IMR-90 (cell line): ENCODE results near the gene TTBK2. TPM values are rescaled to one million over a fixed set of nuclear protein-coding genes. Genes with fewer than 3 reads are reported as not detected.

Experiments used
- ATAC-seq: fragments of 200-7000 bp; cut with Tn5 transposase; 2 replicates; pipeline ENCODE4 v1.9.1; 2020; ENCODE audit warnings: low read depth, mild to moderate bottlenecking, moderate library complexity
- BruUV-seq: library from RNA; stranded (reverse); fragments of 400-500 nt; replicated peaks from 2 replicates; lab custom pipeline; 2021; lab: Mats Ljungman, UMichigan
- CTCF ChIA-PET: fragments of 300-600 bp; formaldehyde crosslinking; extraction: SDS; loops from one replicate; lab custom pipeline; 2021; ENCODE audit warnings: antibody characterized with exemption; lab: Yijun Ruan, JAX
- POLR2A ChIA-PET: fragments of 300-600 bp; sonication (Branson Sonifier 250); formaldehyde crosslinking; loops from one replicate; lab custom pipeline; 2022; ENCODE audit warnings: antibody characterized with exemption; ENCODE audit not compliant: unreplicated experiment; lab: Charles Lee
- DNase-seq: peaks from one replicate; pipeline ENCODE4 v3.0.0; 2013
- H2AFZ ChIP-seq: replicated peaks from 2 replicates; pipeline ENCODE3; 2013; ENCODE audit warnings: low read length, mild to moderate bottlenecking; ENCODE audit not compliant: poor library complexity
- H2AK5ac ChIP-seq: 2 replicates; pipeline ENCODE4 v1.6.1; 2013; ENCODE audit warnings: low read depth, low read length, inconsistent platforms
- H2AK9ac ChIP-seq: replicated peaks from 2 replicates; pipeline ENCODE3; 2013; ENCODE audit warnings: mild to moderate bottlenecking, low read depth, low read length, moderate library complexity; ENCODE audit not compliant: poor library complexity
- H2BK120ac ChIP-seq: 2 replicates; pipeline ENCODE4 v1.6.1; 2013; ENCODE audit warnings: low read depth, low read length, inconsistent platforms
- H2BK15ac ChIP-seq: 3 replicates; pipeline ENCODE4 v1.6.1; 2013; ENCODE audit warnings: low read depth, low read length, inconsistent platforms
- H2BK20ac ChIP-seq: 2 replicates; pipeline ENCODE4 v1.6.1; 2013; ENCODE audit warnings: low read depth, mild to moderate bottlenecking, inconsistent platforms, low read length, moderate library complexity
- H2BK5ac ChIP-seq: 2 replicates; pipeline ENCODE4 v1.6.1; 2013; ENCODE audit warnings: mild to moderate bottlenecking, low read depth, low read length, inconsistent platforms; ENCODE audit not compliant: poor library complexity, severe bottlenecking
- H3K14ac ChIP-seq: replicated peaks from 2 replicates; pipeline ENCODE4 v1.6.1; 2013; ENCODE audit warnings: low read depth, low read length, inconsistent platforms
- H3K18ac ChIP-seq: 2 replicates; pipeline ENCODE4 v1.6.1; 2013; ENCODE audit warnings: low read depth, low read length, control low read depth
- H3K23ac ChIP-seq: 2 replicates; pipeline ENCODE4 v1.6.1; 2013; ENCODE audit warnings: low read depth, low read length, inconsistent platforms
- H3K27ac ChIP-seq: 2 replicates; pipeline ENCODE4 v1.5.1; 2013; ENCODE audit warnings: mild to moderate bottlenecking, control low read depth, low read length; ENCODE audit not compliant: insufficient read depth
- H3K27me3 ChIP-seq: 2 replicates; pipeline ENCODE4 v1.6.1; 2013; ENCODE audit warnings: low read length; ENCODE audit not compliant: control insufficient read depth, insufficient read depth
- H3K36me3 ChIP-seq: 2 replicates; pipeline ENCODE4 v1.6.1; 2013; ENCODE audit warnings: low read length, mixed read lengths; ENCODE audit not compliant: control insufficient read depth, insufficient read depth
- H3K4ac ChIP-seq: 2 replicates; pipeline ENCODE4 v1.6.1; 2013; ENCODE audit warnings: low read depth, low read length, inconsistent platforms
- H3K4me1 ChIP-seq: 2 replicates; pipeline ENCODE4 v1.6.1; 2013; ENCODE audit warnings: low read length, mixed read lengths; ENCODE audit not compliant: control insufficient read depth, insufficient read depth
- H3K4me2 ChIP-seq: 2 replicates; pipeline ENCODE4 v1.6.1; 2013; ENCODE audit warnings: low read depth, mild to moderate bottlenecking, control low read depth, low read length, moderate library complexity
- H3K4me3 ChIP-seq: 2 replicates; pipeline ENCODE4 v1.5.1; 2013; ENCODE audit warnings: low read depth, mild to moderate bottlenecking, control low read depth, low read length, moderate library complexity; ENCODE audit not compliant: insufficient read depth
- H3K56ac ChIP-seq: 2 replicates; pipeline ENCODE4 v1.6.1; 2013; ENCODE audit warnings: low read length, inconsistent platforms; ENCODE audit not compliant: insufficient read depth; ENCODE audit errors: extremely low read depth
- H3K79me1 ChIP-seq, 2 experiments: 2 replicates each; pipeline ENCODE4 v1.6.1; 2013; ENCODE audit warnings: low read length in 2 of 2, inconsistent platforms in 1 of 2, low read depth in 1 of 2
- H3K9ac ChIP-seq: 2 replicates; pipeline ENCODE4 v1.6.1; 2013; ENCODE audit warnings: low read depth, low read length, control low read depth
- H3K9me1 ChIP-seq: 2 replicates; pipeline ENCODE4 v1.6.1; 2013; ENCODE audit warnings: low read length, inconsistent platforms; ENCODE audit not compliant: insufficient read depth
- H3K9me3 ChIP-seq: 2 replicates; pipeline ENCODE4 v1.6.1; 2013; ENCODE audit warnings: low read length; ENCODE audit not compliant: control insufficient read depth, insufficient read depth
- H4K20me1 ChIP-seq: 2 replicates; pipeline ENCODE4 v1.6.1; 2013; ENCODE audit warnings: low read length, inconsistent platforms; ENCODE audit not compliant: insufficient read depth
- H4K5ac ChIP-seq: 2 replicates; pipeline ENCODE4 v1.6.1; 2013; ENCODE audit warnings: mild to moderate bottlenecking, low read depth, low read length, control low read depth
- H4K8ac ChIP-seq, 2 experiments: 2 replicates each; pipeline ENCODE4 v1.6.1; 2013; ENCODE audit warnings: low read depth in 2 of 2, low read length in 2 of 2, control low read depth in 1 of 2, inconsistent platforms in 1 of 2
- H4K91ac ChIP-seq: 2 replicates; pipeline ENCODE4 v1.6.1; 2013; ENCODE audit warnings: low read depth, low read length, inconsistent platforms; ENCODE audit not compliant: insufficient read depth
- BHLHE40 ChIP-seq: fragments of 150-350 bp; IDR thresholded peaks from 2 replicates; pipeline ENCODE4 v1.6.1; 2016; ENCODE audit warnings: mild to moderate bottlenecking, low read depth, low read length
- CEBPB ChIP-seq: IDR thresholded peaks from 2 replicates; pipeline ENCODE4 v1.6.1; 2012; ENCODE audit warnings: low read depth, low read length, improper control_type of control experiment
- CHD1 ChIP-seq: IDR thresholded peaks from 2 replicates; pipeline ENCODE4 v1.6.1; 2012; ENCODE audit warnings: low read depth, low read length, improper control_type of control experiment
- FOS ChIP-seq: fragments of 150-350 bp; IDR thresholded peaks from 2 replicates; pipeline ENCODE4 v1.6.1; 2016; ENCODE audit warnings: low read depth, low read length
- MAFK ChIP-seq: IDR thresholded peaks from 2 replicates; pipeline ENCODE4 v1.6.1; 2012; ENCODE audit warnings: low read depth, low read length, improper control_type of control experiment
- MAZ ChIP-seq: IDR thresholded peaks from 2 replicates; pipeline ENCODE4 v1.6.1; 2012; ENCODE audit warnings: low read depth, mild to moderate bottlenecking, low read length, improper control_type of control experiment, moderate library complexity, borderline replicate concordance
- MXI1 ChIP-seq: IDR thresholded peaks from 2 replicates; pipeline ENCODE4 v1.6.1; 2012; ENCODE audit warnings: low read depth, mild to moderate bottlenecking, low read length, moderate library complexity, borderline replicate concordance
- NFE2L2 ChIP-seq: fragments of 150-350 bp; IDR thresholded peaks from 2 replicates; pipeline ENCODE4 v1.6.1; 2016; ENCODE audit warnings: low read depth, mild to moderate bottlenecking, low read length
- POLR2A ChIP-seq: IDR thresholded peaks from 2 replicates; pipeline ENCODE4 v1.6.1; 2012; ENCODE audit warnings: mild to moderate bottlenecking, low read depth, low read length
- RAD21 ChIP-seq: IDR thresholded peaks from 2 replicates; pipeline ENCODE4 v1.6.1; 2012; ENCODE audit warnings: low read length, improper control_type of control experiment
- RCOR1 ChIP-seq: IDR thresholded peaks from 2 replicates; pipeline ENCODE4 v1.6.1; 2012; ENCODE audit warnings: mild to moderate bottlenecking, low read length, improper control_type of control experiment; ENCODE audit not compliant: insufficient replicate concordance
- RFX5 ChIP-seq: IDR thresholded peaks from 2 replicates; pipeline ENCODE4 v1.8.0; 2012; ENCODE audit warnings: low read depth, mild to moderate bottlenecking, low read length, moderate library complexity
- SMC3 ChIP-seq: fragments of 150-350 bp; IDR thresholded peaks from 2 replicates; pipeline ENCODE4 v1.6.1; 2016; ENCODE audit warnings: low read depth, mild to moderate bottlenecking, antibody characterized with exemption, low read length, moderate library complexity
- WGBS, 2 experiments: methylation state at CpG; one replicate each; pipeline versions ENCODE4 v1.1.5 to v1.1.7; 2013; ENCODE audit warnings: missing lambda C conversion rate in 2 of 2; ENCODE audit not compliant: insufficient read length in 1 of 2; ENCODE audit errors: extremely low coverage in 2 of 2; 5-methylcytosine and 5-hydroxymethylcytosine counted together
- dilution Hi-C: fragments of 300-500 bp; cut with HindIII; formaldehyde crosslinking; loops from one replicate; pipeline ENCODE4 v1.14.3; 2018; ENCODE audit warnings: low sequenced_read_pairs; ENCODE audit not compliant: unreplicated experiment
- in situ Hi-C: fragments of 300-500 bp; cut with MboI; formaldehyde crosslinking; loops from 3 replicates; pipeline ENCODE4 v1.14.3; 2019; ENCODE audit warnings: low sequenced_read_pairs, inconsistent platforms, mixed read lengths
- intact Hi-C: fragments of 100-400 bp; cut with micrococcal nuclease; formaldehyde crosslinking; loops from 2 replicates; pipeline ENCODE4 v1.10.0; 2022
- polyA plus RNA-seq, 3 experiments: library from polyadenylated mRNA; depleted of rRNA; stranded (reverse); fragments of >200 nt; gene quantifications; 2 replicates each; pipeline ENCODE4 v1.2.3, GENCODE V29; 2012; ENCODE audit warnings: low replicate concordance in 1 of 3
- total RNA-seq: library from RNA; depleted of rRNA; stranded (reverse); fragments of >200 nt; gene quantifications from 2 replicates; pipeline ENCODE4 v1.2.3, GENCODE V29; 2012
- TF ChIP-seq, protein P1 (sequence below): fragments of 150-350 bp; IDR thresholded peaks from 2 replicates; pipeline ENCODE4 v1.6.1; 2017; ENCODE audit warnings: mild to moderate bottlenecking, antibody characterized with exemption, low read length, low read depth
- TF ChIP-seq, protein P2 (sequence below): conservative IDR thresholded peaks from 2 replicates; pipeline ENCODE4 v1.5.1; 2012; ENCODE audit warnings: mild to moderate bottlenecking, low read depth, low read length, improper control_type of control experiment
- TF ChIP-seq, protein P3 (sequence below): fragments of 150-350 bp; IDR thresholded peaks from 2 replicates; pipeline ENCODE4 v1.6.1; 2016; ENCODE audit warnings: low read depth, mild to moderate bottlenecking, low read length, moderate library complexity, borderline replicate concordance

The TTBK2 gene
- total and polyA plus RNA-seq, 2 of the 4 experiments (the other 2 are of a cell fraction) = 2.4 to 3.2 TPM

DNA sequence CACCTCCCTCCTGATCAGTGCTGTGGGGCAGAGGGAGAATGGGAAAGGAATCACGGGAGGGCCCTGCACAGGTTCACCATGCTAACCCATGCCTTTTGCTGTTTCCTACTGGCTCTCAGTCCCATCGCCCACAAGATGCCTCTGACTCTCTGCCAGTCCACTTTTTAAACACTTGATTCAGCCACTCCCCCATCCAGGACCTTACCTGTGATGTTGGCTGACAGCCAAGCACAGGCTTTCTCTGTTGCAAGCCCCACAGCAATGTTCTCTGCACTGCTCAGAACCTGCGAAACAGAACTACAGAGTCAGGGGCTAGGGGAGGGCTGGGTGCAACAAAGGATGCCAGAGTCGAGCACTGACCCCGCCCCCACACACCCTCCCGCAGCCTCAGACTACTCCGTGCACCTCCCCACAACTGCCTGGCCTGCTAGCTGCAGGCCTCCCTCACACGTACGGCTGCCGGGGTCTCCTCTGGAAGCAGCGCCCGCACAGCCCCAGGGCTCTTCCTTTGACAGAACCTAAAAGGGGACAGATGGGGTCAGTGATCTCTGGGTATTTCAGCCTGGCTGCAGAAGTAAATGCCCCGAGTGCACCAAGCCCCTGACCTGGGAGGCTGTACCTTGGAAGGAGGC, 192.7 kb downstream of the TTBK2 start:
- Histone ChIP-seq H3K14ac (no peak overlapping the region), H3K4me2 (no peak overlapping the region), H3K27ac (no peak overlapping the region), H2AK5ac (no peak overlapping the region), H4K91ac (no peak overlapping the region), H3K4ac (no peak overlapping the region), H2BK120ac (no peak overlapping the region), H3K79me1 (peaks cover 0 to 9% of the 10 kb centered on the region in 2 experiments; a peak in 2 of 4 replicates), H4K8ac (no peak overlapping the region), H2BK20ac (no peak overlapping the region), H3K18ac (no peak overlapping the region), H2AK9ac (no peak overlapping the region), H3K27me3 (no peaks in the 10 kb centered on the region), H2BK5ac (no peak overlapping the region), H2BK15ac (no peak overlapping the region), H3K9ac (no peak overlapping the region), H4K20me1 (no peaks in the 10 kb centered on the region; the same call in 1 of the 2 replicates), H3K36me3 (peaks cover 82% of the 10 kb centered on the region), H3K23ac (no peak overlapping the region), H2AFZ (no peak overlapping the region), H3K9me1 (no peaks in the 10 kb centered on the region), H3K4me1 (no peaks in the 10 kb centered on the region), H3K9me3 (no peaks in the 10 kb centered on the region), H3K4me3 (no peak overlapping the region), H4K5ac (no peak overlapping the region), H3K56ac (no peak overlapping the region)
- BruUV-seq = no TSS peak
- intact Hi-C loops = no loop called here
- ChIA-PET POLR2A (no interaction called here), CTCF (interaction anchor here (0.5 kb wide), 1 partner anchor 230 kb away, joined by 4 read pairs; no protein-coding TSS in a partner anchor)
- DNase-seq = no peak
- 84% methylated on average over 5 of the region's 13 CpGs; no CpG with 5 or more reads in 1 of the 2 experiments for WGBS, 2 experiments
- in situ Hi-C loops = no loop called here
- dilution Hi-C loops = no loop called here
- TF ChIP-seq RAD21 = no peak
- TF ChIP-seq CEBPB = no peak
- no peak for TF ChIP-seq SMC3
- no peak for TF ChIP-seq MAZ
- no peak for TF ChIP-seq POLR2A
- TF ChIP-seq MXI1 = no peak
- TF ChIP-seq BHLHE40 = no peak
- no peak for TF ChIP-seq RFX5
- no peak for TF ChIP-seq FOS
- no peak for TF ChIP-seq RCOR1
- TF ChIP-seq NFE2L2 = no peak
- no peak for TF ChIP-seq CHD1
- TF ChIP-seq, protein P1, sequence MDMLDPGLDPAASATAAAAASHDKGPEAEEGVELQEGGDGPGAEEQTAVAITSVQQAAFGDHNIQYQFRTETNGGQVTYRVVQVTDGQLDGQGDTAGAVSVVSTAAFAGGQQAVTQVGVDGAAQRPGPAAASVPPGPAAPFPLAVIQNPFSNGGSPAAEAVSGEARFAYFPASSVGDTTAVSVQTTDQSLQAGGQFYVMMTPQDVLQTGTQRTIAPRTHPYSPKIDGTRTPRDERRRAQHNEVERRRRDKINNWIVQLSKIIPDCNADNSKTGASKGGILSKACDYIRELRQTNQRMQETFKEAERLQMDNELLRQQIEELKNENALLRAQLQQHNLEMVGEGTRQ = no peak
- TF ChIP-seq, protein P2, sequence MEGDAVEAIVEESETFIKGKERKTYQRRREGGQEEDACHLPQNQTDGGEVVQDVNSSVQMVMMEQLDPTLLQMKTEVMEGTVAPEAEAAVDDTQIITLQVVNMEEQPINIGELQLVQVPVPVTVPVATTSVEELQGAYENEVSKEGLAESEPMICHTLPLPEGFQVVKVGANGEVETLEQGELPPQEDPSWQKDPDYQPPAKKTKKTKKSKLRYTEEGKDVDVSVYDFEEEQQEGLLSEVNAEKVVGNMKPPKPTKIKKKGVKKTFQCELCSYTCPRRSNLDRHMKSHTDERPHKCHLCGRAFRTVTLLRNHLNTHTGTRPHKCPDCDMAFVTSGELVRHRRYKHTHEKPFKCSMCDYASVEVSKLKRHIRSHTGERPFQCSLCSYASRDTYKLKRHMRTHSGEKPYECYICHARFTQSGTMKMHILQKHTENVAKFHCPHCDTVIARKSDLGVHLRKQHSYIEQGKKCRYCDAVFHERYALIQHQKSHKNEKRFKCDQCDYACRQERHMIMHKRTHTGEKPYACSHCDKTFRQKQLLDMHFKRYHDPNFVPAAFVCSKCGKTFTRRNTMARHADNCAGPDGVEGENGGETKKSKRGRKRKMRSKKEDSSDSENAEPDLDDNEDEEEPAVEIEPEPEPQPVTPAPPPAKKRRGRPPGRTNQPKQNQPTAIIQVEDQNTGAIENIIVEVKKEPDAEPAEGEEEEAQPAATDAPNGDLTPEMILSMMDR = no peak
- no peak for TF ChIP-seq MAFK
- TF ChIP-seq, protein P3, sequence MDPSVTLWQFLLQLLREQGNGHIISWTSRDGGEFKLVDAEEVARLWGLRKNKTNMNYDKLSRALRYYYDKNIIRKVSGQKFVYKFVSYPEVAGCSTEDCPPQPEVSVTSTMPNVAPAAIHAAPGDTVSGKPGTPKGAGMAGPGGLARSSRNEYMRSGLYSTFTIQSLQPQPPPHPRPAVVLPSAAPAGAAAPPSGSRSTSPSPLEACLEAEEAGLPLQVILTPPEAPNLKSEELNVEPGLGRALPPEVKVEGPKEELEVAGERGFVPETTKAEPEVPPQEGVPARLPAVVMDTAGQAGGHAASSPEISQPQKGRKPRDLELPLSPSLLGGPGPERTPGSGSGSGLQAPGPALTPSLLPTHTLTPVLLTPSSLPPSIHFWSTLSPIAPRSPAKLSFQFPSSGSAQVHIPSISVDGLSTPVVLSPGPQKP = no peak
- ATAC-seq = no peak
